ENCODE measurements around the gene NT5DC2.

DNA sequence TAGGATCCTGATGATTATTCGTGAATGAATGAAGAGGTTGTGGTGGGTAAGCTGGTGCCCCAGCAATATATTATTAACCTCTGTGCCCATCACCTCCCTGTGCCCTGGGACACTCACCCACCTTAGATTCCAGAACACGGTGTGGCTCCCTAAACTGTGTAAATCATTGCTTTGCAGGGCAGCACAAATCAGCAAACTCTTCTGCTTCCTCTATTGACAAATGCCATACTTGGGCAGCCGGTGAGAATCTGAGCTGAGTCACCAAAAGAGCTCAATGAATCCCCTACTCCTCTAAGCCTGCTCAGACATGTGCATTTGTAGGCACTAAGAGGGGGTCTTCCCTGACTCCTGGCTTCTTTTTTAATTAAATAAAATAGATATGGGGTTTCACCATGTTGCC, 18.4 kb upstream of the NT5DC2 start:
- TF ChIP-seq, protein P1, sequence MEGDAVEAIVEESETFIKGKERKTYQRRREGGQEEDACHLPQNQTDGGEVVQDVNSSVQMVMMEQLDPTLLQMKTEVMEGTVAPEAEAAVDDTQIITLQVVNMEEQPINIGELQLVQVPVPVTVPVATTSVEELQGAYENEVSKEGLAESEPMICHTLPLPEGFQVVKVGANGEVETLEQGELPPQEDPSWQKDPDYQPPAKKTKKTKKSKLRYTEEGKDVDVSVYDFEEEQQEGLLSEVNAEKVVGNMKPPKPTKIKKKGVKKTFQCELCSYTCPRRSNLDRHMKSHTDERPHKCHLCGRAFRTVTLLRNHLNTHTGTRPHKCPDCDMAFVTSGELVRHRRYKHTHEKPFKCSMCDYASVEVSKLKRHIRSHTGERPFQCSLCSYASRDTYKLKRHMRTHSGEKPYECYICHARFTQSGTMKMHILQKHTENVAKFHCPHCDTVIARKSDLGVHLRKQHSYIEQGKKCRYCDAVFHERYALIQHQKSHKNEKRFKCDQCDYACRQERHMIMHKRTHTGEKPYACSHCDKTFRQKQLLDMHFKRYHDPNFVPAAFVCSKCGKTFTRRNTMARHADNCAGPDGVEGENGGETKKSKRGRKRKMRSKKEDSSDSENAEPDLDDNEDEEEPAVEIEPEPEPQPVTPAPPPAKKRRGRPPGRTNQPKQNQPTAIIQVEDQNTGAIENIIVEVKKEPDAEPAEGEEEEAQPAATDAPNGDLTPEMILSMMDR (IDR thresholded peaks at IDR 0.05): no peak
- no peak for TF ChIP-seq POLR2A (IDR thresholded peaks at IDR 0.05)
